Measurements from ENCODE around the gene ATG2A.

Gene ATG2A

GRCh38 chr11:64861227-64861975, 55.6 kb downstream of the ATG2A start:
- ChIA-PET CTCF (interaction anchor here (0.6 to 37.3 kb wide), 8 partner anchors 8 to 153 kb away, joined by 3 to 1375 read pairs (median 4); partner anchors contain the start of gene EHD1), POLR2A (interaction anchor here (0.7 to 5.6 kb wide), 2 partner anchors 16 to 397 kb away, joined by 3 to 61 read pairs; partner anchors contain the start of gene EHD1)
- DNase-seq (ENCODE audit: low read depth, low spot score), result no peak
- no peak overlapping the region for H3K4me3 ChIP-seq (ENCODE audit: low read depth, low read length)
- TF ChIP-seq, protein P1, sequence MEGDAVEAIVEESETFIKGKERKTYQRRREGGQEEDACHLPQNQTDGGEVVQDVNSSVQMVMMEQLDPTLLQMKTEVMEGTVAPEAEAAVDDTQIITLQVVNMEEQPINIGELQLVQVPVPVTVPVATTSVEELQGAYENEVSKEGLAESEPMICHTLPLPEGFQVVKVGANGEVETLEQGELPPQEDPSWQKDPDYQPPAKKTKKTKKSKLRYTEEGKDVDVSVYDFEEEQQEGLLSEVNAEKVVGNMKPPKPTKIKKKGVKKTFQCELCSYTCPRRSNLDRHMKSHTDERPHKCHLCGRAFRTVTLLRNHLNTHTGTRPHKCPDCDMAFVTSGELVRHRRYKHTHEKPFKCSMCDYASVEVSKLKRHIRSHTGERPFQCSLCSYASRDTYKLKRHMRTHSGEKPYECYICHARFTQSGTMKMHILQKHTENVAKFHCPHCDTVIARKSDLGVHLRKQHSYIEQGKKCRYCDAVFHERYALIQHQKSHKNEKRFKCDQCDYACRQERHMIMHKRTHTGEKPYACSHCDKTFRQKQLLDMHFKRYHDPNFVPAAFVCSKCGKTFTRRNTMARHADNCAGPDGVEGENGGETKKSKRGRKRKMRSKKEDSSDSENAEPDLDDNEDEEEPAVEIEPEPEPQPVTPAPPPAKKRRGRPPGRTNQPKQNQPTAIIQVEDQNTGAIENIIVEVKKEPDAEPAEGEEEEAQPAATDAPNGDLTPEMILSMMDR (IDR thresholded peaks at IDR 0.05; ENCODE audit: insufficient read depth, low read length, missing control alignments), result no peak

- ChIA-PET CTCF (interaction anchor here (0.7 to 37.3 kb wide), 3 partner anchors 9 to 26 kb away, joined by 3 to 1375 read pairs (median 15); partner anchors contain the start of gene EHD1), POLR2A (no interaction called here)
- H3K4me3 ChIP-seq (ENCODE audit: low read depth, low read length), result no peak overlapping the region
- no peak for DNase-seq (ENCODE audit: low read depth, low spot score)
- TF ChIP-seq, protein P1 (IDR thresholded peaks at IDR 0.05; ENCODE audit: insufficient read depth, low read length, missing control alignments), result no peak
Observed at GRCh38 chr11:64859542-64860414, 57.2 kb downstream of the ATG2A start.

DNA sequence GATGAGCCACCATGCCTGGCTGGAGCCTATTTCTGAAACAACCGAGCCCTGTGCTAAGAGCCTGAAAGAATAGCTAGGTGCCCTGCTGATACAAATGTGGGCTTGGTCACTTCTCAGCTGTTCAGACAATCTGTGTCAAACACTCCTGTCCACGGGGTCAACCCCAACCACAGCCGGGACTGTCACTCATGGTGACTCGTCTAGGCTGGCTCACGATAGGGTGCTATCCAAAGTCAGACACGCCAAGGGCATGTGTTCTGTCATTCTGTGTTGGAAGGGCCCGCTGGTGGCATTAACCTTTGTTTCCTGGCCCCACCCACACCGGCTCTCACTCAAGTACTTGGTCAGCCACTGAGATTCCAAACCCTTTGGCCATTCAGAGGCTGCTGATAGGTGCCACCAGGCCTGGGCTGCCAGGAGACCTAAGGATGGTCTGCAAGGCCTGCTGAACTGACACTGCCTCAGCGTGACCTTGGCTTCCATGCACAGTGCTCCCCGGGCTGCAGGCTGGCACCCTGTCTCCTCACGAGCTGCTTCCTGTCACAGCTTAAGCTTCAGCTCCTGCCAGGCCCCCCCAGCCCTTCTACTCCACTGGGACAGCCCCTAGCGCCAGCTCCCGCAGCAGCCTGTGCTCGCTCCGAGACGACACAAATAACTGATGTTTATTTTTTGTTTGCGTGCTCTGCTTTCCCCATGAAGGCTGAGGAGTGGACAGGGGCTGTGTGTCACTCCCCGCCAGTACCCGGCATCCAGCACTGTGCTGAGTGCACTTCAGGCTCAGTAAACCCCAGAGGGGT, 58.3 kb downstream of the ATG2A start:
- H3K4me3 ChIP-seq (ENCODE audit: low read depth, low read length), result no peak overlapping the region
- ChIA-PET CTCF (interaction anchor here (2.4 to 37.3 kb wide), 2 partner anchors 12 to 27 kb away, joined by 15 to 1375 read pairs; partner anchors contain the start of gene EHD1), POLR2A (no interaction called here)
- no peak for DNase-seq (ENCODE audit: low read depth, low spot score)
- TF ChIP-seq, protein P1 (IDR thresholded peaks at IDR 0.05; ENCODE audit: insufficient read depth, low read length, missing control alignments), result no peak

GRCh38 chr11:64857485-64857884, 59.5 kb downstream of the ATG2A start:
- H3K4me3 ChIP-seq (ENCODE audit: low read depth, low read length), result no peak overlapping the region
- DNase-seq (ENCODE audit: low read depth, low spot score), result no peak
- CTCF ChIA-PET, result interaction anchor here (3.2 to 37.3 kb wide), 3 partner anchors 7 to 28 kb away, joined by 19 to 1375 read pairs (median 20); partner anchors contain the start of gene EHD1
- POLR2A ChIA-PET, result interaction anchor here (1.2 to 1.4 kb wide), 2 partner anchors 11 to 21 kb away, joined by 4 read pairs; partner anchors contain the start of gene EHD1
- TF ChIP-seq, protein P1 (IDR thresholded peaks at IDR 0.05; ENCODE audit: insufficient read depth, low read length, missing control alignments), result no peak

- no peak for DNase-seq (ENCODE audit: low read depth, low spot score)
- CTCF ChIA-PET, result interaction anchor here (1.2 to 37.3 kb wide), 5 partner anchors 8 to 156 kb away, joined by 4 to 1375 read pairs (median 20); partner anchors contain the start of gene EHD1
- POLR2A ChIA-PET, result interaction anchor here (0.8 to 3.7 kb wide), 4 partner anchors 8 to 22 kb away, joined by 3 to 38 read pairs (median 4); partner anchors contain the start of gene EHD1
- no peak overlapping the region for H3K4me3 ChIP-seq (ENCODE audit: low read depth, low read length)
- TF ChIP-seq, protein P1 (IDR thresholded peaks at IDR 0.05; ENCODE audit: insufficient read depth, low read length, missing control alignments), result peak; percentile 4
Observed at GRCh38 chr11:64856382-64857227, 60.4 kb downstream of the ATG2A start.

Measured in AG04449 (cell line).